NCI-H1436 treated with DMSO at 0.1 percent for 48 hours (cell line): ENCODE measurements around the gene CPNE9.

Experiments used
- DNase-seq: peaks from one replicate; lab custom pipeline; 2025; lab: John Stamatoyannopoulos, UW

The CPNE9 gene, protein sequence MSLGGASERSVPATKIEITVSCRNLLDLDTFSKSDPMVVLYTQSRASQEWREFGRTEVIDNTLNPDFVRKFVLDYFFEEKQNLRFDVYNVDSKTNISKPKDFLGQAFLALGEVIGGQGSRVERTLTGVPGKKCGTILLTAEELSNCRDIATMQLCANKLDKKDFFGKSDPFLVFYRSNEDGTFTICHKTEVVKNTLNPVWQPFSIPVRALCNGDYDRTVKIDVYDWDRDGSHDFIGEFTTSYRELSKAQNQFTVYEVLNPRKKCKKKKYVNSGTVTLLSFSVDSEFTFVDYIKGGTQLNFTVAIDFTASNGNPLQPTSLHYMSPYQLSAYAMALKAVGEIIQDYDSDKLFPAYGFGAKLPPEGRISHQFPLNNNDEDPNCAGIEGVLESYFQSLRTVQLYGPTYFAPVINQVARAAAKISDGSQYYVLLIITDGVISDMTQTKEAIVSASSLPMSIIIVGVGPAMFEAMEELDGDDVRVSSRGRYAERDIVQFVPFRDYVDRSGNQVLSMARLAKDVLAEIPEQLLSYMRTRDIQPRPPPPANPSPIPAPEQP

DNA sequence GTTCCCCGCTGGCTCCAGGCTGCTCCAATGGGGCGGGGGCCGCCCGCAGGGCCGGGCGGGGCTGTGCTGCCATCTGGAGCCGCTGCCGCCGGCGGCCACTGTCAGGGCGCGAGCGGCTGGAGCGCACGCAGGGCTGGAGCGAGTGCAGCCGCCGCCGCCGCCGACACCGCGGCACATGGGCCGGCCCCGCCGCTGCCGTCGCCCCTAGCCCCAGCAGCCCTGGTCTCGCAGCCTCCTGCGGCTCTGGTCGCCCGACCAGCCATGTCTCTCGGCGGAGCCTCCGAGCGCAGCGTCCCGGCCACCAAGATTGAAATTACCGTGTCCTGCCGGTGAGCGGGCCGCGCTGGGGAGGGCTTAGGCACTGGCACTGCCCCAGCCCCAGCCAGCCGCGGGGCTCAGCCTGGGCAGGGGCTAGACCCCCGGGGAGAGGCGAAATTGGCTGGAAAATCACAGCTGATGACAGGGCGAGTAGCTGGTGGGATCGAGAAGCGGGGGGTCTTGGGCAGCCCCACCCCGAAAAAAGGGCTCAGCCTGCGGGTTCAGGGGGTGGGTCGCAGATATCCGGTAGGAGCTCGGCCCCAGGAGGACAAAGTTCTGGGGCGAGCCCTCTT, at the start of gene CPNE9:
Gene CPNE9, plus strand, starts transcription at position 98 of the 611 bp plus-strand sequence. Its CDS starts 164 bp downstream, at position 262.
- DNase-seq: no peak

DNA sequence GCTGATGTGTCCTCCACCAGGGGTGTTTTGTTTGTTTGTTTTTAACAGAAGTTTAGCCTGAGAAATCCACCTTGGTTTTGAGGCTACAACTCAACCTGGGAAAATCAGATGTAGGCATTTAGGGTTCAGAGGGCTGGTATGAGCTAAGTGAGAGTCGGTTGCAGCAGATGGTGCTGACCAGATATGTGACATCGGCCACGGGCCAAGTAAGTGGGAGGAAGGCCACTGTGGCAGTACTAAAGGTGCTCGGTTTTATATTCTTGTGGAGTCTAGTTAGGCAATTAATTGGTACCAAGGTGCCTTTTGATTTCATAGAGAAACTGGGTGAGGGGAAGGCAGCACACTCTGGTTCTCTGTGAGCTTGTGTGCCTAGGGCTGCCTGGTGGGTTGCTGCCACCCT, 43.8 kb upstream of the CPNE9 start:
- no peak for DNase-seq

DNA sequence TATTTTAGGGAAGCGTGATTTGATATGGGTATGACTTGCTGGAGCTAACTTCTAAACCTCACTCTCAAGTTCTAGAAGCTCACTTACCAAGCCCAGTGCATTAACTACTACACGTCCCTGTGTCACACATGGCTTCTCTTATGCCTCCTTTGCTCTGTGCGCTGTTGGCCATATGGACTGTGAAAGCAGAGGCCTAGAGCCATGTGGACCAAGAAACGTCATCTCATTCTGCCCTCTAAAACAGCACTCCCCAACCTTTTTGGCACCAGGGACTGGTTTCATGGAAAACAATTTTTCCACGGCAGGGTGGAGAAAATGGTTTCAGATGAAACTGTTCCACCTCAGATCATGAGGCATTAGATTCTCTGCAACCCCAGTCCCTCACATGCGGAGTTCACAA, 42.7 kb upstream of the CPNE9 start:
- no peak for DNase-seq

DNA sequence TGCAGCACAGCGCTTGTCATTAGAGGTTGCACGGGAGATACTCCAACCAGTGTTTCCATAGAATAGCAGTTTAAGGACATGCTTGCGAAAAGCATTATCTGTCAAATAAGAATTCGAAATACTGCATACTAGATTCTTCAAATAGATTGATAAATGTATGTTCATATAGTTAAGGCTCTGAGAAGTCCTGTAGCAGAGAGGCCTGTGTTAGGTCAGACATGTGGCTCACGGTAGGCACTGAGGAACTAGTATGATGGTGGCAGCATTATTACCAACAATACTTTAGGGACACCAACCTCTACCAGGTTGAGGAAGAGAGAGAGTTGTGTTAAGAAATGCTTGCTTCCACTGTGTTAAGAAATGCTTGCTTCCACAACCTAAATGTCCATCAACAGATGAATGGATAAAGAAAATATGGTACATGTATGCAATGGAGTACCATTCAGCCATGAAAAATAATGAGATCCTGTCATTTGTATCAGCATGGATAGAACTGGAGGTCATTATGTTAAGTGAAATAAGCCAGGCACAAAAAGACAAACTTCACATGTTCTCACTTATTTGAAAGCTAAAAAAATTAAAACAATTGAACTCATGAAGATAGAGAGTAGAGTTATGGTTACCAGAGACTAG, 39.4 kb upstream of the CPNE9 start:
- no peak for DNase-seq

DNA sequence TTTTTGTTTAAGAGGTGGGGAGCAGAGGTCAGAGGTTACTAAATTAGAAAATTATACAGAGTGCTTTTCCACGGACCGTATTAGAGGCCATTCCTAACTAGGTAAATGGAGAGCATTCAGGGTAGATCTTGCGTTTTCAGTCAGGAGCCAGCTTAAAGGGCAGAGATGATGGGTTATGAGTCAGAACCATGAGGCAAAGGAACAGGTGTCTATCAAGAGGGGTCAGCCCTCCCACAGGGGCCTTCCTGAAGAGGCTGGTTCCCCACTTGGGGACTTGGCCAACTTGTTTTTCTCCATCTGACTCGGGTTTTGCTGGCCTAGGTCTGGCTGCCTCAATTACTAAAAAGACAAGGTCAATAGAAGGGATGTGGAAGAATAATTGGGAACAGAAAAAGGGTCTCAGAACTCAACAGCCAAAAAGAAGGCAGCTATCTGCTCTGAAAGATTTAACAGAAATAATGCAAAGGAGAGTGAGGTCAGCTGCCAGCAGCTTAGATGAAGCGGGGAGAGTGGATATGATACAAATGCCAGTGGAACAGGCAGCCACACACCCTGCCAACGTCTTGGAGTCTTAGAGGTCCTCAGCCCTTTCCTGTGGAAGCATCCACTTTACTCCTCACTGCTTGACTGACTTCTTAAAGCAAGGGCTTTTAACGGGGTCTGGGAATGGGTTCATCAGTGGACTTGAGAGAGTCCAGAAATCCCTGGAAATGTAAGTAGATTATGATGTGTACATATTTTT, 36.8 kb upstream of the CPNE9 start:
- no peak for DNase-seq

DNA sequence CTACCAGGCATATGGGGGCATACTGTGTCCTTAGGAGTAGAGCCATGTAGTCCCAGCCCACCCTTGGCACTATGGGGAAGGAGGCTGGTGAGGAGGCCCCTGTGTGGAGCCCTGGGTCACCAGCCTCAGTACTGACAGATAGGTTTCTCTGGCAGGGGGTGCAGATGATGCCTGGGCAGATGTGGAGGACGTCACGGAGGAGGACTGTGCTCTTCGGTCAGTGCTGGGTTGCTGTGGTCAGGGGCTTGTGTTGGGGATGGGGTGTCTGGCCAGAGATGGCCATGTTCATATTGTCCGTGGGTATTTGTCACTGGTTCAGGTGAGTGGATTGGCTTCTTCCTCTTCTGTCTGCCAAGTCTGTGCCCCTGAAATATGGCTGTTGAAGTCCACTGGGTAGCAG, 34.4 kb upstream of the CPNE9 start:
- no peak for DNase-seq

DNA sequence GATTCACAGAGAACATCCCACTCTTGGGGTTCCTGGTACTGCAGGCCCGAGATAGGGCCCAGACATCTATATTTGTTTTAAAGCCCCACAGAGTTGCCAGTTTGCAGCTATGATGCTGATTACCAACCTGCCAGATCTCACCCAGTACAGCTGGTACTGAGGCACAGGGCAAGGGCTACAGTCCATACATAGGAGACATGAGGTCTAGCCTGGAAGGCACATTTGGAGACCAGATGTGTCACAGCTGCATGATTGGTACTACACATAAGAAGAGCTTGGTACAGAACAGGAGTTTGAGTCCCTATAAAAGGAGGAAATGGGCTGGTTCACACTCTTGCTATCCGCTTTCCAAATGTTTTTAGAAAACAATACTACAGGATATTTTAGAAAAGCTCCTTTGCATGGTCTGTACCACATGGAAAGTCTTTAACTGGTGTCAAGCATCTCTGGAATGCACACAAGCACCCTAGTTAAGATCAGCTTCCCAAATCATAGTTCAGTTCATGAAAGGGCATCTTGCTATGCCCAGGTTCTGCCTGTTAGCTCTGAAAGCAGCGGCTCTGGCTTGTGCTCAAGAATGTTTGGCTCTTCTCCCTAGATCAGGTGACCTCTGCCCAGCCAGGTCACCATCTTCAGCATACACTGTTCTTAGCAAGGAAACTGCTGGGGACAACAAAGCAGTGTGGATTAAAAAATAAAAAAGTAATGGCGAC, 33.8 kb upstream of the CPNE9 start:
- DNase-seq: no peak

DNA sequence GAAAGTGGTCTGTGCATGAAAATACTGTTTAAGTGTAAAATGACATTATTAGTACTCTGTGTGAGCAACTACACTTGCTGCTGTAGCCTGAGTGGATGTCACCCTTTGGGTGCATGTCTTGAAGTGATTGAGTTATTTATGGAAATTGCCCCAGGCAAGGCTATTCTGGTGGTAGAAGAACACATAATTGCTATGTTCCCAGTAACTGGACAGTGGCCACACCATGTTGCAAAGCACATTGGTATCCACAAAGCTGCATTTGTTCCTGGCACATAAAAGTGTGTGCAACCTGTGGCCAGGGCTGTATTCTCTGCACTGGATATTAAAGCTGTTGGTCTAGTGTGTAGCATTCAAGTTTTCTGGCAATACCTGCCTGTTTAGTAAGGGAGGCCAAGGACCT, 30.6 kb upstream of the CPNE9 start:
- no peak for DNase-seq

DNA sequence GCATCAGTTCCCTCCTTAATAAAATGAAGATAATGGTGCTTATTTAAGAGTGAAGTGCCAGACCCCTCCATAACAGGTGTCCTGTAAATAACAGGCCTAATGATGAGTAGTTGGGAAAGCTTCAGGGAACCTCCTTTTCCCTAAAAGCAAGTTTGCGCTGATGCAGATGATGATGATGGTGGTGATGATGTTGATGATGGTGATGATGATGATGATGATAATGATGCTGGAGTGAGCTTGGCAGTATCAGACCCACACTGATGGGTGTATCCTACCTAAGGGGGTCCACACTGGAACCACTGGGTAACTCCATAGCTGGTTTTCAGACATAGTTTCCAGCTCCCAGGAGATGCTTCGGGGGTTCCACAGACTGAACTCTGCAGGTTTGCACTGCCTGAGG, 29.9 kb upstream of the CPNE9 start:
- no peak for DNase-seq

DNA sequence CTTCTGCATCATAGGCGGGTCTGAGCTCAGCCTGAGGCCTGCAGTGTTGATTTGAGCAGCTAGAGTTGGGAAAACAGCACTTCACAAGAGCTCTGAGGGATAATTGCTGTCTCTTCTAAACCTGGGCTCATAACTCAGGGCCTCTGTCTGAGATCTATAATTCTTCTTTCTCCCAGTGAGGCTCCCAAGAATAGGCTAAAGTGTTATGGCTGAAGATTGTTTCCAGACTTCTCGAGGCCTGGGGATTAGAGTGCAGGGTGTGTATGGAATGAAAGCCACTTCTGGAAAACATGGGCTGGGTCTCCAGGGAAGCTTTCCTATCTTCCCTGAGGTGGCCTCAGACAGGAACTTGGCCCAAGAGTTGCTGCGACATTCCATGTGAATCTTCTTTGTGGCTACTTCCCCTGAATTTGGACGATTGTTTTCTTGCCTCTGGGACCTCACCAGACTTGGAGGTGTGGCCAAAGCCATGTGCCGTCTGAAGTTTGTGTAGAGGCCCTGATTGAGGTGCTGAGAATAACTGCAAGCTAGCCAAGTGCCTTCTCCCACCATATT, 27.8 kb upstream of the CPNE9 start:
- DNase-seq: no peak

DNA sequence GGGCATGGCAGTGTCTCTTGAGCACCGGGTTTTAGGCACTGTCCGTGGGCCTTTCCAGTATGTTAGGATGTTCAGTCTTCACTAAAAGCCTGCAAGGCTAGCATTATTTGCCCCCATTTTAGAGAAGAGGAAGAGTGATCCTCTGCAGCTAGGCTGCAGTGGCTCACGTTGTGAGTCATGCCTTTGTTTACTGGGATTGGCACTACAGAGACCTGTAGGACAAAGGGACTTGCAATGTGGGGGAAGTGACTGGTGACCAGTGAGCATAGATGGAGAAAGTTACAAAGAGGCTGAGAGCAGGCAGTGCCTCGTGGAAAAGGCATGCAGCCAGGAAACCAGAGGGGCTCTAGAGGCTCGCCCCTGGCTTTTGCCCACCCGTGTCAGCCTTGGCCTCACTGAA, 26.8 kb upstream of the CPNE9 start:
- no peak for DNase-seq

DNA sequence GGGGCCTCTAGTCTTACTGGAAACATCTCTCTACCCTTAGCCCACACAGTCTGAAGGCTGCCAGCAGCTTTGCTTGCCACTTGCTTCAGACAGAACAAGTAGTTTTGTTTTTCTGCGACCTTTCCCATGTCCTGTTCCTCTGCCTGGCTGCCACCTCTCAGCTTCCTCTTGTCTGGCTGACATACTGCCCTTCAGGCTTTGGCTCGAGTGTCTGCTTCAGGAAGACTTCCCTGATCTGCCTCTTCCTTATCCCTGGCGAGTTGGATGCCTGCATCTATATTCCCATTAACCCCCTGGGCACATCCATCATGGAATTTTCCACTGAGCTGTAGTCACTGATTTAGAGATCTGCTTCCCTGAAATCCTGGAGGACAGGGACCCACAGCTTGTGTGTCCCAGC, 25.1 kb upstream of the CPNE9 start:
- DNase-seq: no peak

DNA sequence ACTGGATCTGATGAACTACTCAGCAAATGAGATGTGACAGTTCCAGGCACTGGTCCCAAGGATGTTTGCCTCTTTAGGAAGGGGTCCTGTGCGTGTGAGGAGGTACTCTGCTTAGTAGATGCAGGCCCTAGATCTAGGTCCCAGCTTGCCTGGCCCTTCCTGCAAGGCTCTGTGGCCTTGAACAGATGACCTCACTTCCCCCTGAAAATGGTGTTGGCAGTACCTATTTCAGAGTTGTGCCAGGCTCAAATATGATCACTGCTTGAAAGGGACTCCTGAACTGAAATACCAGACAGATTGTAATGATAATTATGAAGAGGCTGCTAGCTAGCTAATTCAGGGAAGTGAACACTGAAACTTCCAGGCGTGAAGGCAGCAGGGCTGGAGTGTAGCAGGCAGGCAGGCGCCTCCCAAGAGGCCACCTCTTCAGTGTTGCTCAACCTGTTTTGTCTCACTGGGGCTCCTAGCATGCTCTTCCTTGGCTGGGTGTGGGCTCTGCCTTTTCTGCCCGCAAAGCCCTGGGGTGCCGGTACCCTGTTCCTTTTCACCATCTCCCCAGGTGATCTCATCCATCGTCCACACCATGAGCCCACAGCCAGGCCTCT, 24.1 kb upstream of the CPNE9 start:
- no peak for DNase-seq

DNA sequence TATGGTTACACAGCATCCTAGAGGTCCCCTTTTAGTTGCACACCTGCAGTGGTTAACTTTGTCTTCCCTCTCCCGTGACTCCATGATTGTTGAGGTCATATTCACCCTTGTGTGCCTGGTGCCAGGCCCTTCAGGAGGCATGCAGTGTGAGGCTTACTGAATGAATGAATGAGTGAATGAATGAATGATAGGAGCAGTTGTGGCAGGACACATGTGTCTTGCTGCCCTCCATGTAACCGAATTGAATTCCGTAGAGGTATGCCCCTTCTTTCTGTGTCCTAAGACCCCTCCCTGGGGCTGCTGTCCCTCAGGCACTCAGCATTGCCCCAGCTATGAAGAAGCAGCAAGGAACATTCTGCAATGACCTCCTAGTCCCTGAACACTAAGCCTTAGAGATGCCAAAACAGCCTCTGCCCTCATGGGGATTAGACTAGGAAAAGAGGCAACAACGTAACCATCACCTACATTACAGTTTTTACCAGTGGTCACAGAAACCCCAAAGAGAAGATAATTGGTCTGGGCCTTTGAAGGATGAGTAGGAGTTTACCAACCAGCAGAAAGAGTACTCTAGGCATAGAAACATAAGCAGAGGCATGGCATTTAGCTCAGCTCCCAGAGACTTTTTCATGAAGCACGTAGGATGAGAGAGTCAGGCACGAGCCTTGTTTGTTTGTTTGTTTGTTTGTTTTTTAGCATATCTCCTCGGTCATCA, 22.5 kb upstream of the CPNE9 start:
- DNase-seq: no peak

DNA sequence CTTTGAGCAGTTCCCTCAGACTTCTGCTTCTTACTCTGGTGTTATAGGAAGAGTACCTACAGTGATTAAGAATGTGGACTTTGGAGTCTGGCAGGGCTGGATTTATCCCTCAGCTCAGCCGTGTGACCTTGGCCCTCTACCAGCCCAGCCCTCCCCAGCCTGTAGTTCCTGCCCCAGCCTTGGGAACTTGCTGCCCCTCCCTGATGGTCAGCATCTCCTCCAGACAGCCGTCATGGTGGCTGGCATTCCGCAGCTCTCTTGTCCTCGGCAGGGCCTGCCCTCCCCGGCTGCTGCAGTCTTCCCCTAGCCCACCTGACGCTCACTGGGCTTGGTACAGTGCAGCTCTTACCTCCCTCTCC, 21.9 kb upstream of the CPNE9 start:
- no peak for DNase-seq

DNA sequence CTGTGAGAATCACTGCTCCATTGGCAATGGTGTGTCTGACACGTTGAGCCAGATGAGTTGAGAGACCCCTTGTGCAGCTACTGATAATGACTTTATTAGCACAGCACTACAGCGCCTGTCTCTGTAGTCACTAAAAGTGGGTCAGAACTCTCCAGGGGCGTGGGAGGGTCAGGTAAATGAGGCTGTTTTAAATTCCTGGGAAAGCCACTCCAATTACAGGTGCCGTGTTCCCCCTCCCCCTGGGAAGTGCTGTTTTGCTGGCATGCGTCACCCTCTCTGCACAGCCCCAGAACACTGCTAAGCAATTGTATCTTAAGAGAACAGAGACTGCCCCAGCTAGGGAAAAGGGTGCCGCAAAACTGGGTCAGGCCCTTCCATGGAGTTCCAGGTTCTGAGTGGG, 21.5 kb upstream of the CPNE9 start:
- no peak for DNase-seq

DNA sequence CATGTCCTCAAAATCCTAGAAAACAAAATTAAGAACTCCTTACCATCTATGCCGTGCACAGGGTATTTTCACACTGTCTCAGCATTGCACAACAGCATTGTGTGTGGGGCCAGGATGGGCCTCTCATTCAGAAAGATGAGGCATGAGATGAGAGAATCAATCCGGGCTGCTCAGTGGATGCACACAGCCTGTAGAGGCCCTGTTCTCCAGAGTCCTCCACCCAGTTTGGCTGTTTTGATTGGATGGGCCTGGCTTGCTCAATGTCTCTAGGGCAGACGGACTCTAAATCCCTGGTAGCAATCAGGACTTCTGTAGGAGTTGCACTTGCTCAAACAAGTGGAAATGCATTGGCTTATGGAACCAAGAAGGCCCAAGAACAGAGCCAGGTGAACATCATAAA, 20.2 kb upstream of the CPNE9 start:
- no peak for DNase-seq

DNA sequence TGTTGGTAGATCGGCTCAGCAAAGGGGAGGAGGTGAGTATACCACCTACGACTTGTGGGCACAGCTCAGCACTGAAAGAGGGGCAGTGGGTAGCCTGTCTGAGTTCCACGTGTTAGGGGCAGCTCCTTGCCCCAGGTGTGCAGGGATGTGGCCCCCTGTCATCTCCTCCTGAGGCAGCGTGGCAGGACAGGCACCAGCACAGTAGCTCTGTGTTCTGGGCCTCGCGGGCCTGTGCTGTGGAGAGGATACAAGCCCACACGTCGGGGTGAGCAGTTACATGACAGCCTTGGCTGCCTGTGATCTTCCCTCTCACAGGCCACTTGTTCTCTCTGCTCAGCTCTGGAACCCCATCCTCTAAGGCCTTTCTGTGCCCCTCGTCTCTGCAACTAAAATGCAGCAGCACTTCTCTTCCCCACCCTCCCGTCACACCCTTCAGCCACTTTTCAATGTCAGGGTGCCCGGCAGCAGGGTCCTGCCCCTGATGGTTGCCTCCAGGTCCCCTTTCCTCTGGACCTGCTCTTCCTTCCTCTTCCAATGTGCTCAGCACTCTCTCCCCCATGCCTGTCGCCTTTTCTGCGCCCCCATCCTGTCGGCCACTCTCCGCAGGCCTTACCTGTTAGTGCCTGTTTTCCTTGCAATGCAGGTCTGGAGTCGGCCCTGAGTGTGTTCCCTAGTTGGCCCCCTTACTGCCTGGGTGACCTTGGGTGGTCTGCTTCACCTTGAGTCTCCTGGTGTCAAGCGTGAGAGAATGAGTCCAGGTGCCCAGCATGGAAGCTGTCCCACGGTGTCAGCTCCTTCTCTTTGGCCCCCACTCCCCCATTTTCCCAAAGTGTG, 18.2 kb upstream of the CPNE9 start:
- DNase-seq: no peak

DNA sequence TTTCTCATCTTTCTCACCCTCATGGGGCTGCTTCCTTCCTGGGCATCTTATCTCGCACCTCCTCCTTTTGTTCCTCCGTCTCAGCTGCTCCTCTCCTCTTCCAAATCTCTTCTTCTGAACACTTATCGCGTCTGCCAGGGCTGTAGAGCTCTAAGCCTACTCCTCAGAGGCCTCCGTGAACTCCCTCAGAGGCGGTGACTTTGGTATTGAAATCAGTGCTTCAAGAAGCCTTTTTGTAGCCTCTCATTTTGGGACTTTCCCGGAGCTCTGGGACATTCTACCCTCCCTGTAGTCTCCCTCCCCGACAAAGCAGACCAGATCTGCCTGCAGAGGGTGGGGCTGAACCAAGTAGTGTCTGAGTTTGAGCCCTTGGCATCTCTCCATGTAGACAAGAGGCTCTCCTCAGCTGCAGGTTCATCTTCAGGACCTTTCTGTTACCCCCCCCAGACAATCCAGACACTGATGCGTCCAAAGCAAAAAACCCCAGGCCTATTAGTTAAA, 17.5 kb upstream of the CPNE9 start:
- DNase-seq: no peak
